ENCODE results near the gene RGL1. TPM values are rescaled to one million over a fixed set of nuclear protein-coding genes. Genes with fewer than 3 reads are reported as not detected.
A peak's percentile ranks its signal among the peaks of the same experiment; 100 is the strongest.

RGL1 gene
- total RNA-seq, 1 donor from 2014 or later = 15.0 TPM

GRCh38 chr1:183807549-183808168, 2.7 kb downstream of the RGL1 start:
- TF ChIP-seq CTCF (IDR thresholded peaks at IDR 0.05) = no peak
- H3K27me3 Mint-ChIP-seq (ENCODE audit: insufficient read depth, low read depth) = no peaks in the 10 kb centered on the region
- peak overlapping the region; percentile 96 for H3K4me2 ChIP-seq
- no peaks in the 10 kb centered on the region for H3K27me3 ChIP-seq
- no peak overlapping the region for H3K9ac ChIP-seq
- H3K27ac Mint-ChIP-seq = no peak overlapping the region
- DNase-seq (ENCODE audit: low spot score) = no peak
- no peaks in the 10 kb centered on the region for H4K20me1 ChIP-seq (ENCODE audit: low read depth)
- H3K79me2 ChIP-seq (ENCODE audit: low read depth) = peaks cover 67% of the 10 kb centered on the region
- no peaks in the 10 kb centered on the region for H3K36me3 ChIP-seq
- H3K4me3 ChIP-seq = peak overlapping the region; percentile 12
- peak overlapping the region; percentile 99 for H3K4me3 Mint-ChIP-seq
- H3K9me3 Mint-ChIP-seq = peaks cover 3% of the 10 kb centered on the region
- peaks cover 13% of the 10 kb centered on the region for H3K36me3 Mint-ChIP-seq
- peaks cover 66% of the 10 kb centered on the region for H3K4me1 ChIP-seq
- no peak overlapping the region for H2AFZ ChIP-seq (replicated peaks)
- H3F3A ChIP-seq (ENCODE audit: low read depth) = peaks cover 63% of the 10 kb centered on the region
- peak overlapping the region; percentile 59 for H3K27ac ChIP-seq
- H3K4me1 Mint-ChIP-seq = peaks cover 69% of the 10 kb centered on the region
- no peaks in the 10 kb centered on the region for H3K9me3 ChIP-seq (ENCODE audit: low read depth)

- H3K4me2 ChIP-seq = peak overlapping the region; percentile 96
Observed at GRCh38 chr1:183808296-183809027, 3.5 kb downstream of the RGL1 start.

GRCh38 chr1:183810121-183810520, 5.2 kb downstream of the RGL1 start:
- H3K36me3 ChIP-seq = no peaks in the 10 kb centered on the region
- no peaks in the 10 kb centered on the region for H3K9me3 Mint-ChIP-seq
- no peaks in the 10 kb centered on the region for H3K27me3 Mint-ChIP-seq (ENCODE audit: insufficient read depth, low read depth)
- H3K79me2 ChIP-seq (ENCODE audit: low read depth) = peaks cover 86% of the 10 kb centered on the region
- H3K27ac ChIP-seq = no peak overlapping the region
- H3K4me3 Mint-ChIP-seq = no peak overlapping the region
- no peak overlapping the region for H3K9ac ChIP-seq
- TF ChIP-seq CTCF (IDR thresholded peaks at IDR 0.05) = no peak
- no peak for TF ChIP-seq EZH2 (IDR thresholded peaks at IDR 0.05)
- TF ChIP-seq EZH2phosphoT487 (IDR thresholded peaks at IDR 0.05) = no peak
- no peak overlapping the region for H3K4me3 ChIP-seq
- peaks cover 74% of the 10 kb centered on the region for H3K4me1 ChIP-seq
- no peaks in the 10 kb centered on the region for H4K20me1 ChIP-seq (ENCODE audit: low read depth)
- peaks cover 57% of the 10 kb centered on the region for H3F3A ChIP-seq (ENCODE audit: low read depth)
- peaks cover 16% of the 10 kb centered on the region for H3K36me3 Mint-ChIP-seq
- no peak overlapping the region for H3K4me2 ChIP-seq
- DNase-seq (ENCODE audit: low spot score) = no peak
- H3K27me3 ChIP-seq = no peaks in the 10 kb centered on the region
- H3K9me3 ChIP-seq (ENCODE audit: low read depth) = no peaks in the 10 kb centered on the region
- peaks cover 76% of the 10 kb centered on the region for H3K4me1 Mint-ChIP-seq
- no peak overlapping the region for H2AFZ ChIP-seq (replicated peaks)
- peak overlapping the region; percentile 83 for H3K27ac Mint-ChIP-seq

More at GRCh38 chr1:183808296-183809027, 3.5 kb downstream of the RGL1 start:
- Histone ChIP-seq H2AFZ (replicated peaks) (no peak overlapping the region), H3K9ac (no peak overlapping the region), H3K4me1 (peaks cover 74% of the 10 kb centered on the region), H3K9me3 (ENCODE audit: low read depth) (no peaks in the 10 kb centered on the region), H3K27me3 (no peaks in the 10 kb centered on the region), H3F3A (ENCODE audit: low read depth) (peaks cover 67% of the 10 kb centered on the region), H3K27ac (peak overlapping the region; percentile 59), H3K4me3 (peak overlapping the region; percentile 12), H3K36me3 (no peaks in the 10 kb centered on the region), H3K79me2 (ENCODE audit: low read depth) (peaks cover 70% of the 10 kb centered on the region), H4K20me1 (ENCODE audit: low read depth) (no peaks in the 10 kb centered on the region)
- no peaks in the 10 kb centered on the region for H3K27me3 Mint-ChIP-seq (ENCODE audit: insufficient read depth, low read depth)
- H3K36me3 Mint-ChIP-seq = peaks cover 13% of the 10 kb centered on the region
- peak overlapping the region; percentile 43 for H3K27ac Mint-ChIP-seq
- peak overlapping the region; percentile 13 for H3K4me3 Mint-ChIP-seq
- peaks cover 77% of the 10 kb centered on the region for H3K4me1 Mint-ChIP-seq
- peak; percentile 53 for DNase-seq (ENCODE audit: low spot score)
- TF ChIP-seq EZH2phosphoT487 (IDR thresholded peaks at IDR 0.05) (no peak), EZH2 (IDR thresholded peaks at IDR 0.05) (no peak), CTCF (IDR thresholded peaks at IDR 0.05) (no peak)
- H3K9me3 Mint-ChIP-seq = no peaks in the 10 kb centered on the region
